CD4-positive, alpha-beta T cell treated with Interleukin-2 at 100 ng/mL for 4 hours (primary cell): ENCODE data around the gene DENND11.

Experiments
- DNase-seq: peaks from one replicate; pipeline ENCODE4 v3.0.0-alpha.2; 2020; ENCODE audit warnings: low spot score

Gene DENND11, protein sequence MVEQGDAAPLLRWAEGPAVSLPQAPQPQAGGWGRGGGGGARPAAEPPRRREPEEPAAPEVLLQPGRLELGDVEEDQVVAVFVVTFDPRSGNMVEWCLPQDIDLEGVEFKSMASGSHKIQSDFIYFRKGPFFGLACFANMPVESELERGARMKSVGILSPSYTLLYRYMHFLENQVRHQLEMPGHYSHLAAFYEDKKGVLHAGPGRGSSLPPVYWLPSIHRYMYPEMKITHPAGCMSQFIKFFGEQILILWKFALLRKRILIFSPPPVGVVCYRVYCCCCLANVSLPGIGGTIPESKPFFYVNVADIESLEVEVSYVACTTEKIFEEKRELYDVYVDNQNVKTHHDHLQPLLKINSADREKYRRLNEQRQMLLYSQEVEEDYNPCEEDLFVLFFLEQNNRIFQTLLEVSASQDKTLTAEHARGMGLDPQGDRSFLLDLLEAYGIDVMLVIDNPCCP

DNA sequence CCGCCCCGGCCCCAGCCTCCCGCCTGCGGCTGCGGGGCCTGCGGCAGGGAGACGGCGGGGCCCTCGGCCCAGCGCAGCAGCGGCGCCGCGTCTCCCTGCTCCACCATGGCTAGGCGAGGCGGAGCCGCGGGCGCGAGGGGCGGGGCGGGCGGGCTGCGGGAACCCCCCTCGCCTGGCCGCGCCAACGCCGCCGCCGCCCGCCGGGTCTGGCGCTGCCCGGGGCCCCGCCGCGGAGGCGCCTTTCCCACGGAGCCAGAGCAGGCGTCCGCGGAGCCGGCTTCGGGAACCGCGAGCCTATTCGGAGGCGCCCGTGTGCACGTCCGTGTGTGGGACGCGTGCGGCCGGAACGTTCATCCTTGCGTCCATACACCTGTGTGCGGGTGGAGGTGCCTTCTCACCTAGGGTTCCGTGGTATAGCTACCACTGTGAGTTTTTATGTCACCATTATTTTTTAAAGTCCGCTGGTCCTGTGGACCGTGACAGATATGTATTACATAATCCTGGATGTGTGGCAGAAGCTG, at the start of gene DENND11:
Gene DENND11, minus strand, starts transcription at position 120 of the 521 bp plus-strand sequence. Its CDS starts 13 bp downstream, at position 107.
- DNase-seq = peak; percentile 38

DNA sequence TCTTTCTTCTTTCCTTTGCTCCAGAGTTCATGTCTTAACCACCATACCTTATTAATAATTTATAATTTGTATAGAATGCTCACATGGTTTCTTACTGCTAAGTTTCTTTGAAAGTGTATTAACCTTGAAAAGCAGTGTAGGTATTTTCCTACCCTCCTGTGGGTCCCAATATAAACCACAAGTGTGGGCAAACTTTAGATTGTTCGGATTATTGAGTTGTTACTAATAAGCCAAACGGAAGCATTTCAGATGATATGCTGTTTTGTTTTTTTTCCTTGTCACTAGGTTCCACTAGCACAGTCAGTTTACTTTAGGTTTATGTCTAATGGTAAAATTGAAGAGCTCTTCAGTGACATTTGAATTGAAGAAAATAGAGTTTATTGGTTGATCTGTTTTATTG, 46.4 kb upstream of the DENND11 start:
- no peak for DNase-seq

DNA sequence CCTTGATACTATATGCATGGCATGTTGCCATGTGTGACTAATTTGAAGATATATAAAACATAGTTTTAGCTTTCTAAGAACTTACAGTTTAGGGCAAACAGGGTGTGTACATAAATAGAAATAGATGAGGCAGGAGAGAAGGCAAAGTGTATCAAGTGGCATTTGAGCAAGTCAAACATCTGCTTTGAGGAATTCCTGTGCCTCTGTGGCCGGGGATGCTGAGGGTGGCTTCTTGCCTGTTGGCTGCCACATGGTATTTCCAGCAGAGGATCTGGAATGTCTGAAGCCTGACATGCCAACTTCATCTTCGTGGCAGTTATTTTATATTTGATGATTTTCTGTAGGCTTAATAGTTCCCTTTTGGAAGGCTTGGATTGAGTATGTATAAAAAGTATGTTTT, 42.2 kb upstream of the DENND11 start:
- no peak for DNase-seq

DNA sequence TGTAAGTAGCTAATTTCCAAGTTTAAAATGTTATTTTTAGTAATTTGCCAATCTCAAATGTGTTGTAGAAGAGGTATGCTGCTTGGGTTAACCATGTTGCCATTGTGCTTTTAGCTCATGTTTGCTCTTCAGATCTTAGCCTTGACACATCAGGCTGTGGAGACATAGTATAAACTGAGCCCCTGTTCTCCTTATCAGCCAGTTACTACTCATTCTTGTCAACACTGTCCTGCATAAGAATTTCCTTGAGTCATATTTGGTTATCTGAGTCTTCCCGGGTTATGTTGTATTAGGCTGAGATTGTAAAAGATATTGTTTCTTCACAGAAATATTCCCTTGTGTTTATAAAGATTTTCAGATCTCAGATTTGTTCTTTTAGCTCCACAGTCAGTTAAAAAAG, 40.3 kb upstream of the DENND11 start:
- no peak for DNase-seq

DNA sequence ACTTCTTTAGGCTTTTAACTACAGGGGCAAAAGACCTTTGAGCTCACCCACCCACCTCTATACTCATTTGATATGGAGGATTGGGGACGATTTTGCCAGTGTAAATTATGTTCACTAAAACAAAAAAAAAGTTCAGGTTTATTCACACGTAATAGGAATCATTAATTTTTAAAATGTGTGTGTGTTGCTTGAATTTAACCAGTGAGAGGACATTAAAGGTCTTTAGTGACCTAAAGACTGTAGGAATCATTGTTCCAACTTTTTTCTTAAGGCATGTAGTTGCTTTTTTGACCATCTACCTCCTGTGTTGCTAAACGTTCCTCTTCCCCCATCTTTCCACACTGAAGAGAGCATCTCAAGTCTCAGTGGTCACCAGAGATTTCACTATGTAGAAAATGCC, 37.3 kb upstream of the DENND11 start:
- no peak for DNase-seq

DNA sequence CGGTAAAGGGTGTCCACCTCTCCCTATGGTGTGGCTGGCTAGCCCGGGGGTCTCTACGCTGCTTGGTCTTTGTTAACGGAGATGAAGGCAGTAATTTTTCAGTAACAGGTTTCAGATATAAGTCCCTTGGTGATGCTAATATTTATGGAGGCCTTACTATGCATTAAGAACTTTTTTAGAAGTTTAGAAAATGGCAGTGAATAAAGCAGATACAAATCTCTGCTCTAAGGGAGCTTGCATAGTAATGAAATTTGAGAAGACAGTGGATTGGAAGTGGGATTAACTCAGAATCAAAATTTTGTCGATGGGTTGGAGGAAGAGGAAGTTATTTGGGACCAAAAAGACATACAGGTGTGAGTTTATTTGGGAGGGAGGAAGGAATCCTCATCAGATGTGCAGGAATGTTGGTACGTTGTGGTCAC, 36.6 kb upstream of the DENND11 start:
- DNase-seq = no peak

DNA sequence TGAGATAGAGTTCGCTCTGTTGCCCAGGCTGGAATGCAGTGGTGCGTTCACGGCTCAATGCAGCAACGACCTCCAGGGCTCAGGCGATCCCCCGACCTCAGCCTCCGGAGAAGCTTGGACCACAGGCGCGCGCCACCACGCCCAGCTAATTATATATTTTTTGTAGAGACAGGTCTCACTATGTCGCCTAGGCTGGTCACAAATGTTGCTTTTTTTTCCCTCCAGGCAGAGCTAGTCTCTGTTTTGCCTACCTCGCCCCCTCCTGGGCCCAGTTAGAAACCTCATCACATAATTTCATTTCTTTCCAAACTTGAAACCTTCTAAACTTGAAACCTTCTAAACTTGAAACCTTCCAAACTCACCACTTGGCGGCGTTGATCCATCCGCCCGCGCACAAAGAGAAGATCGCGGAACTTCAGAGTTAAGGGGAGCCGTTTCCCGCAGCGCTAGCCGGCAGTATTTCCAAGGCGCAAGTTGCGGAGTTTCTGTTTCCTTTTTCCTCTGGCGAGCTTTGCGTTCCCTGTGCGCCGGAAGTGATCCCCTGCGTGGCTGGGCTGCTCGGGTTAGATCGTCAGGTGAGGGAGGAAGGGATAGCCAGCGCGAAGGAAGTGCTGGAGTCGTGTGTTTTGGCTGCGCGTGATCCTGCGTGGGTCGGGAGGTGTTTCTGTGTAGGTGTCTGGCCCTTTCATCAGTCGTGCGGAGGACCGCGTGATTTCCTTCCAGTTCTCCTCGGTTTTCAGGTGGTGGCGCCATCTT, 36.0 kb upstream of the DENND11 start, which contains the start of gene SSBP1:
Gene SSBP1, plus strand, starts transcription at position 523 of the 756 bp plus-strand sequence. CDS start 809 bp downstream, outside the sequence.
- DNase-seq = peak; percentile 95

DNA sequence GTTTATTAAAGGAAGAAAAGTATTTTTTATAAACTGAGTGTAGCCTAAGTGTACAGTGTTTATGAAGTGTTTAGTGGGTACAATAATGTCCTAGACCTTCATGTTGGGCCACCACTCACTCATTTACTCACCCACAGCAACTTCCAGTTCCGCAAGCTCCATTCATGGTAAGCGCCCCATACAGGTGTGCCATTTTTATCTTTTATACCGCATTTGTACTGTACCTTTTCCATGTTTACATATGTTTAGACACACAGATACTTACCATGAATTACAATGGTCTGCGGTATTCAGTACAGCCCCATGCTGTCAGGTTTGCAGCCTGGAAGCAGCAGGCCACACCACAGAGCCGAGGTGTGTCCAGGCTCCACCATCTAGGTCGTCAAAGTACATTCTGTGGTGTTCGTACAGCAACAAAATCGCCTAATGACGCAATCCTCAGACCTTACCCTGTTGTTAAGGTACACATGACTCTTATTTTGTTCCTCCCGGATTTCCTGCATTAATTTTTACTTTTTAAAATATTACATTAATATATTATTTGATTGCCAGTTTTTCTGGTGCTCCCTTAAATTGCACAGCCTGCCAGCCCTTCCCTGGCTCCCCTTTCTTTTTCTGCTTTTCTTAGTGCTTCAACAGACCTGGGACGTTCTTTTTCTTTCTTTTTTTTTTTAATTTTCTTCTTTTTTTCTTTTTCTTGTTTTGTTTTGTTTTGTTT, 35.3 kb upstream of the DENND11 start:
- peak; percentile 6 for DNase-seq

DNA sequence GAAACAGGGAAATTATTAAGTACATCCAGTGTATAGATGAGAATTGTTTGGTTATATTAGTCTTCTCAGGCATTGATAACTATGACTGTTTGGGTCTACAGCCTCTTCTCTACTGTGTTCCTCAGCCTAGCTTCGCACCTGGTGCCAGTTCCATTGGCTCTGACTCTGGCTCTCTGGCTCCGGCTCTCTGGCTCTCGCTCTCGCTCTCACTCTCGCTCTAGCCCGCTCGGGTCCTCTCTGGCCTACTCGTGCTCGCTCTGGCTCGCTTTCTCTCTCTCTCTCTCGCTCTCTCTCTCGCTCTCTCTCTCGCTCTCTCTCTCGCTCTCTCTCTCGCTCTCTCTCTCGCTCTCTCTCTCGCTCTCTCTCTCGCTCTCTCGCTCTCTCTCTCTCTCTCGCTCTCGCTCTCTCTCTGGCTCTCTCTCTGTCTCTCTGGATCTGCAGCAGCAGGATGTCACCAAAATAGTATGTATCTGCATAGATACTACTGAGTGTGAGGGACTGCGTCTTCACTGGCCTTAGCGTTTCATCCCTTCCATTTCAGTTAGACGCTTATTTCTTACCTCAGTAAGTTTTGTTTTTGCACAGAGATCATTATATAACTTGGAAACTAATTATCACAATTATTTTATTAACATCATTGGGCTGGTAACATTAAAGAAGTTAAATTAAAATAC, 29.6 kb upstream of the DENND11 start:
- no peak for DNase-seq

DNA sequence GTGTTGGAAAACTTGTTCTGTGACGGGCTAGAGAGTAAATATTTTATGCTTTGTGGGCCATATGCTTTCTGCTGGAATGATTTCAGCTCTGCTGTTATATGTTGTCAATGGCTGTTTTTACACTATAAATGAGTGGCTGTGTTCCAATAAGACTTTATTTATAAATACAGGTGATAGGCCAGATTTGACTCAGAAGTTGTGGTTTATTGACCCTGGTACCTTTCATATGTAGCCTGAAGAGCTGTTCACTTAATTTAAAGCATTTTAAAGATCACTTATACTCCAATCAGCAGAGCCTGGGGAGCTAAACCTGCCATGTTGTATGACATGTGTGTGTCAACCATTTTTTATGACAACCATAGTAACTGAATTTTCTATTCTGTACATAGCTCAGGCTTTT, 27.1 kb upstream of the DENND11 start:
- DNase-seq = no peak

DNA sequence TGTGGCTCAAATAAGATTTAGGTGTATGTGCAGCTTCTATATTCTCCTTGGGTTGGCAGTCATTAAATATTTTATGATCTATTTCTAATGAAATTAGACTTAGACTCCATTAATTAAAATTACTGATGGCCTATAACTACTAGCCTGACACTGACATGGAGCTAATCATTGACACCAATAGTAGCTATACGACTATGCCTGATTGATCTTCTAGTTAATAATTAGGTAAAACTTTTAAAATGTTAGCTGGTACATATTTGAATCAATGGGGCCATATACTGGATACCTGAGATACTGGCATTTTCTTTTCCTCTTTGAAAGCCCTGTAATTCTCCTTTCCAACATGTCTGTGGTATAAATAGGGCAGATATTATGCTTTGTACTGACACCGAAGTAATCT, 20.6 kb upstream of the DENND11 start:
- DNase-seq = no peak

DNA sequence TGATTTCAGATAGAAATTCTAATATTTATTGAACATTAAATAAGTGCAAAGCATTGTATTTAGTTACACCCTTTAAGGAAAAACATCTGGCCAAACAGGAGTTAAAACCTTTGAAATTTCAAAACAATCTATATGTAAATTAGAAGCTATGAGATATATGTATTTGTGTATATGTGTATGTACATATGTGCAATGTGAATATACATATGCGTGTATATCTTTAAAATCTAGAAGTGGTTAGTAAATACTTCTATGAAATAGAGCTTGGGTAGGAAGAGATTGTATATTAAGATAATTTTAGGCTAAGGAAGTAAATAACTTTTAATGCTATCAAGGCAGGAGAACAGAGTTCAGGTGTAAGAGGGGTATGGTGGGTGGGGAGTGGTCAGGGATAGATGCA, 15.5 kb upstream of the DENND11 start:
- DNase-seq = no peak

DNA sequence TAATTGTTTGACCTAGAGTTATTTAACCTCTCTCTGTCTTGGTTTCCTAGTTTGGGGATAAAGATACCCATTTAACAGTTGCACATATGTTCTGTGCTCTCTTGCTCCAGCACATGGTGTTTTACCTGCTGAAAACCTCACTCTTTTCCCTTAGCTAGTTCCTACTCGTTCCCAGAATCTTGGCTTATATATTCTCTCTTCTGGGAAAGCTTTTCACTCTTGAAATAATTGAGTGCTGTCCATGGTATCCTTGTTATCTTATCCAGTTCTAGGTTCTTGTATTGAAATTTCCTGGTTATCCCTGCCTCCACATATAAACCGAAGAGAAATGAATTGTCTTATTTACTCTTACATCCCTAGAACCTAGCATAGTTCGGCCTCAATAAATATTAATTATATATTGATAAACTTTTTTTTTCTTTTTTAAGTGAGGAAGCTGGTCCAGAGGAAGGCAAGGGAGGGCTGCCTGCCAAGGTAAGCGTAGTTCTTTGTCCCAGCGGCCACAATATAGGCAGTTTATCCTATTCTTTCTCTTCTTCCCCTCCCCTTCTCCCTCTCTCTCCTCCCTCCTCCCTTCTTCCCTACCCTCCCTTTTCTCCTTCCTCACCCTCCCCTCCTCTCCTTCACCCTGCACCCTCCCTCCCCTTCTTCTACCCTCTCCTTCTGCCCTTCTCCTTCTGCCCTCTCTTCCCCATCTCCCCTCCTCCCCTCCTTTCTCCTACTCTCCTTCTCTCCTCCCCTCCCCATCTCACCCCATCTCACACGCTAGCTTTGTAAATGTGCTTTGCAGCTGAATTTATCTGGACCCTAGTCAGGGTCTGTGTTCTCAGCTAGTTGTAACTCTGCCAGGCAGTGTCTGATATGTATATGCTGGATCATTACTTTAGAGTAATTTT, 14.1 kb upstream of the DENND11 start:
- no peak for DNase-seq

DNA sequence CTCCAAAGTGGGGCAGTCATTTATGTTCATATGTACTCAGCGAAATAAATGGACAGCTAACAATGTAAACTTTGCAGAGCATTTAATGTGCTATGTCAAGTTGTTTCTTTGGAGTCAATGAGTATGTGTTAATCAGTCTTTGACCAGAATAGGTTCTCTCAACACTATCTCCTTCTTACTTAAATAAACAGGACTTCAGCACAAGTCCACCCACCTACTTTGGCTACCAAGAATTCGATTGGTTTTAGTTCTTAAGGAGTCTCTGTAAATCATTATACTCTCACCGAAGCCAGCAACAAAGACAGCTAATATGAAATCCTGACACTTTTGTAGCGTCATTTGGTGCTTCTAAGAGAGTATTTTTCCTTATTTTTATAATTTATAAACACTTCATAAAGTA, 13.1 kb upstream of the DENND11 start:
- DNase-seq = no peak

DNA sequence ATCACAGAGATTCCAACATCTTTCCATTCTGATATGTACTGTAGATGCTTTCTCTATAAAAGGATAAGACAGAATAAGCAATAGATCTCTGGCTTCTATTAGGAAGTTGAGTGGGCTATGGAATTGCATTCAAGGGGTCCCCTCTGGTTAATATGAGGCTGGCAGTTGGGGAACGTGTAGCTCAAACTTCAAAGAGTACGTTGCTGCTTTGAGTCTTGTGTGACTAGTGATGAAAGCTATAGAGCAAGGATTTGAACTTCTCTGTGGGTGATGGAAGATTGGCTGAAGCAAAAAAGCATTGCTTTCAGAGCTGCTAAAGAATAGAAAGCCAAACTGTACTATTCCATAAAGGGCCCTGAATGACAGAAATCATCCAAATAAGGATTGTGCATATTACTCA, 12.6 kb upstream of the DENND11 start:
- no peak for DNase-seq

DNA sequence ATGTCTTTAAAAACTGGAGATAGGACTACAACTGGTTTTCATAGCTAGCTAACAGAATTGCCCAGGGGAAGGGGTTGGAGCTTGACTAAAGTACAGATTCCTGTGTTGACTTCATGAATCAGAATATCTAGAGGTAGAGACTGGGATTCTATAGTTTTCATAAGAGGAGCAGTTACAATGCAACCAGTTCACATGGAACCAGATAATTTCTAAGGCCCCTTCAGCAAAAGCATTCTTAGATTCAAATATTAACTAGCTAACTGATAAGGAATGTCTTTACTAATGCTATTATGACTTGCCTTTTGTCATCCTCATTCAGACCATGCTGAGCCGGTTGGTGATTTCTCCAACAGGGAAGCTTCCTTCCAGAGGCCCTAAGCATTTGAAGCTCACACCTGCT, 11.9 kb upstream of the DENND11 start:
- DNase-seq = no peak

DNA sequence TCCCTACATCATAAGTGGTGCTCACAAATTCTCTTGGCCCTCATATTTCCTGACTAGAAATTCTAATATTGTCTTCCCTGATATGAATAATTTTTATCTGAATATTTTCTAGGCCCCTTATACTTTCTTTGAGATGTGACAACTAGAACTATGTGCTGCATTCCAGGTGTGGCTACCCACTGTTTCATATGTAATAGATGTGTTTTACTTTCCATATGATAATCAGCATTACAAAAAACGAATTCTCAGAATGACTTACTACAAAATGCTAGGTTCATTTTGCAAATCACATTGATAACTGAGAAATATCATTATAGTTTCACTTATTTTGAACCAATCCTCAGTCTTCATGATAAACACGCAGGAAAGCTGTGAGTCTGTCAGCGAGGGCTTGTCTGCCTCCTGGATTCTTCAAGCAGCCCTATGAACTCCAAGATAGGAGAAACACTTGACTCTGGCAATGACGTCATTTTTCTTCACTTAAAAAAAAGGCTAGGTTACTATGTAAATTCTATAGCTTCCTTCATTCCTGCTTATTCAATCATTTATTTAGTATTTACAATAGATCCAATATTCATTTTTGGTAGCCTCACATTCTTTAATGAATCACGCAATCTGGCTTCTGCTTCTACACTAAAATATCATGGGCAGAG, 10.8 kb upstream of the DENND11 start:
- no peak for DNase-seq

DNA sequence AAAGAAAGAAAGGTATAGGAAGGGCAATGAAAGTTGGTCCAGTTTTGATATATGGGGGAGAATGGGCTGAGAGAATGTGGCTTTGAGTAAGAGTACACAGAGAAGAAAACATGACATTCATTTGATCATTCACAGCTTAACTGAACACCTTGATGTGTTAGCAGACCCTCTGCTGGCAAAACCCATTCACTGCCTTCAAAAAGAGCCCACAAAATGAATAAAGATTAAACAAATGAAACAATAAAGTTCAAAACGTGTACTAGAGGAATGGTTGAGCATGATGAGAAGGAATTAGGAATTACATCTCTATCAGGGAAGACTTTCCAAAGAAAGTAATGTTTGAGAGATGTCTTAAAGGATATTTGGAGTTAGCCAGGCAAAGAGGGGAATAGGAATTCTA, 8.3 kb upstream of the DENND11 start:
- no peak for DNase-seq

DNA sequence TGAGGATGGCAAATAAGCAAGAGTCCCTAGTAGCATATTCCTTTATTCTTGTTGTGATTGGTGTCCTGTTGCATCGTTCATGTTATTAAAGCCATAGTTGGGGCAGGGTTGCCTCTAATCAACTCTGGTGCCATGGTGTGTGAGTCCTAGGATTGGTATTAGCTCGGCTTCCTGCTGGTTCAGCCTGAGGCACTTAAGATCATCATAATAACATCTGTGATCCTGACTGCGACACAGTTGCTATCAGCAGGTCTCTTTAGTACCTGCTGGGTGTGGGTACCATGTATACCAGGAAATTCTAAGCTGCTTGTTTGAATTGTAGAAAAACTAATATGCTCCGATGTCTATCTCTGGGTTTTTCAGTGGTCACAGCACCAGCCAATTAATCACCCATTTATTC, 7.8 kb upstream of the DENND11 start:
- DNase-seq = no peak

DNA sequence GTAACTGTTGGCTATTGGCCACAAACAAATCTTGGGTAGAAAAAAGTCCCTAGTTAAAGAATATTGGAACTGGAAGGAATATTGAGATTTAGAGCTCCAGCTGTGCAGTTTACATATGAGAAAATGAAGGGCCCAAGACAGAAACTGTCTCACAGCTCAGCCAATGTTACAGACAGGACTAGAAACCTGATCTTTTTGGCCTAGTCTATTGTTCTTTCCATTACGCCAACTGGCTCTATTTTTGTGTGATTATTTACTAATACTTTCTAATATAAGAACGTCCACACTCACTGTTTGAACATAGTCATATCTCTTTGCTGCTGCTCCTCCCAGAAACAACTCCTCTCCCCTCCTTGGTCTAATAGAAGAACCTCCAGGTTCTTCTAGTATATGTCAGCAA, 7.4 kb upstream of the DENND11 start:
- no peak for DNase-seq
